IPS DF 6.9 (cell line): Measurements from ENCODE around the gene ALG14.
"Not testable (repeated sequence)": the region's sequence is repeated elsewhere in the genome, so short reads cannot be mapped to it uniquely, and the experiment has no call there.

Experiments used
- DNase-seq: peaks from one replicate; pipeline ENCODE4 v3.0.0-alpha.2; 2013; ENCODE audit warnings: low read depth, low spot score
- H3K27ac ChIP-seq: one replicate; pipeline ENCODE4 v1.5.1; 2013; ENCODE audit warnings: low read length, control low read depth
- H3K27me3 ChIP-seq: 2 replicates; pipeline ENCODE4 v1.6.1; 2013; ENCODE audit warnings: mild to moderate bottlenecking, low read length; ENCODE audit not compliant: control insufficient read depth, insufficient read depth
- H3K36me3 ChIP-seq: 2 replicates; pipeline ENCODE4 v1.6.1; 2013; ENCODE audit warnings: low read length; ENCODE audit not compliant: control insufficient read depth, insufficient read depth
- H3K4me1 ChIP-seq: 2 replicates; pipeline ENCODE4 v1.6.1; 2013; ENCODE audit warnings: low read length; ENCODE audit not compliant: control insufficient read depth, insufficient read depth
- H3K4me3 ChIP-seq: 2 replicates; pipeline ENCODE4 v1.5.1; 2013; ENCODE audit warnings: mild to moderate bottlenecking, low read length
- H3K9me3 ChIP-seq: 2 replicates; pipeline ENCODE4 v1.6.1; 2013; ENCODE audit warnings: low read length, inconsistent platforms; ENCODE audit not compliant: control insufficient read depth, insufficient read depth
- WGBS: extraction: QIAGEN DNeasy Blood & Tissue Kit; methylation state at CpG from one replicate; pipeline ENCODE4 v1.1.7; 2013; ENCODE audit warnings: mixed read lengths, missing lambda C conversion rate; ENCODE audit not compliant: insufficient read length, insufficient coverage; 5-methylcytosine and 5-hydroxymethylcytosine counted together

Gene ALG14

GRCh38 chr1:95111014-95111413 is 38.3 kb upstream of the ALG14 start:
- no peaks in the 10 kb centered on the region for H3K27me3 ChIP-seq
- no peak overlapping the region for H3K4me3 ChIP-seq
- WGBS, result no CpG with 5 or more reads among the region's 1 CpG
- no peak for DNase-seq
- H3K27ac ChIP-seq, result no peak overlapping the region
- H3K36me3 ChIP-seq, result no peaks in the 10 kb centered on the region
- H3K4me1 ChIP-seq, result no peaks in the 10 kb centered on the region
- H3K9me3 ChIP-seq, result no peaks in the 10 kb centered on the region

DNA sequence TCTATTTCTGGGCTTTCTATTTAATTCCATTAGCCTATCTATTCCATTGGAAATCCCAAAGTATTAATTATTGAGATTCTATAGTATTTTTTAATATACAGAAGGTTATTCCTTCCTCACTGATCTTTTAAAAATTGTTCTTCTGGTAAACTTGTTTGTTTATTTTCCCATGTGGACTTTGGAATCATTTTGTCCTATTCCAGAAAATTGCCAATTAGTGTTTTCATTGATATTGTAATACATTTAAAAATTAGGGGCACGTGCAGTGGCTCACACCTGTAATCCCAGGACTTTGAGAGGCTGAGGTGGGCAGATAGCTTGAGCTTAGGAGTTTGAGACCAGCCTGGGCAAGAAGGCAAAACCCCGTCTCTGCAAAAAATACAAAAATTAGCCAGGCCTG is 36.0 kb upstream of the ALG14 start:
- no peaks in the 10 kb centered on the region for H3K4me1 ChIP-seq
- no peak overlapping the region for H3K27ac ChIP-seq
- no peaks in the 10 kb centered on the region for H3K27me3 ChIP-seq
- no peak for DNase-seq
- H3K4me3 ChIP-seq, result no peak overlapping the region
- no peaks in the 10 kb centered on the region for H3K9me3 ChIP-seq
- no CpG with 5 or more reads among the region's 2 CpGs for WGBS
- no peaks in the 10 kb centered on the region for H3K36me3 ChIP-seq

GRCh38 chr1:95098196-95098595 is 25.4 kb upstream of the ALG14 start:
- H3K9me3 ChIP-seq, result no peaks in the 10 kb centered on the region
- WGBS, result no CpG with 5 or more reads among the region's 4 CpGs
- no peaks in the 10 kb centered on the region for H3K27me3 ChIP-seq
- H3K36me3 ChIP-seq, result no peaks in the 10 kb centered on the region
- H3K4me1 ChIP-seq, result no peaks in the 10 kb centered on the region
- H3K27ac ChIP-seq, result no peak overlapping the region
- DNase-seq, result no peak
- no peak overlapping the region for H3K4me3 ChIP-seq

DNA sequence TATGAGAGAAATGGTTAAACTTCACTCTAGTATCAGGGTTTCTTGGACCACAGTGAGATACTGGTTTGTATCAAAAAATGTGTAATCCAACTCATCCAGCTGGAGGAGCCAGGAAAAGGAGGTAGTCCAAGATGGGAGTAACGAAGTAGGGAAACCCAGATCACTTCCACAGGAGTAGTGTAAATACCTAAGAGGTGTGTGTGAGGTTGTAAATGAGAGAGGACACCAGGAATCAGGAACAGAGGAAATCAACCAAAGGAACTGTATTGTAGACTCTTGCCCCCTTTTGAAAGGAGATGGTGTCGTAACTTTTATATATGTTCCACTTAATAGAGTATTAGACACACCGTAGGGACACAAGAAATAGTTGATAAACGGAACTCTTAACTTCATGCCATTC is 24.7 kb upstream of the ALG14 start:
- no peaks in the 10 kb centered on the region for H3K27me3 ChIP-seq
- WGBS, result no CpG with 5 or more reads among the region's 4 CpGs
- no peak for DNase-seq

GRCh38 chr1:95096218-95096841 is 23.6 kb upstream of the ALG14 start:
- DNase-seq, result no peak
- Histone ChIP-seq H3K27ac (no peak overlapping the region), H3K4me3 (no peak overlapping the region), H3K27me3 (no peaks in the 10 kb centered on the region), H3K4me1 (no peaks in the 10 kb centered on the region), H3K9me3 (no peaks in the 10 kb centered on the region), H3K36me3 (no peaks in the 10 kb centered on the region)
- no CpG with 5 or more reads among the region's 6 CpGs for WGBS

More for the DNA sequence above, 24.7 kb upstream of the ALG14 start:
- Histone ChIP-seq H3K4me3 (no peak overlapping the region), H3K4me1 (no peaks in the 10 kb centered on the region), H3K9me3 (no peaks in the 10 kb centered on the region), H3K27ac (no peak overlapping the region), H3K36me3 (no peaks in the 10 kb centered on the region)

DNA sequence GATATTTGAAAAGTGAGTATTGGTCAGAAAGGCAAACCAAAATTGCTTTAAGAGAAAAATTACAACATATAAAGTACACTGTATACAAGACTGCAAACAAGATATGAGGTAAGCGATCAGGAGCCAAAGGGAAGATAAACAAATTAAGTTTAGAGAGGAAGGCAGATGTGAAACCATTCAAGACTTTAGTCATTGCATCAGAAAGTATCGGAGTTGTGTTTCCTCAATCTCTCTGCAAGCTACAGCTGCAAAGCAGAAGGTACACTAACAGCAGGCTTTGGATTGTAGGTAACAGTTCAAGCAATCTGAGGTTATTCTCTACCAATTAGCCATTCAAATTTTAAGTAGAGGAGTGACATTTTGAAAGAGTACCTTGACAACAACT is 23.1 kb upstream of the ALG14 start:
- Histone ChIP-seq H3K4me1 (no peaks in the 10 kb centered on the region), H3K27me3 (no peaks in the 10 kb centered on the region), H3K36me3 (no peaks in the 10 kb centered on the region), H3K9me3 (no peaks in the 10 kb centered on the region), H3K4me3 (no peak overlapping the region), H3K27ac (no peak overlapping the region)
- WGBS, result no CpG with 5 or more reads among the region's 2 CpGs
- DNase-seq, result no peak

GRCh38 chr1:95094923-95095322 is 22.2 kb upstream of the ALG14 start:
- Histone ChIP-seq H3K4me3 (no peak overlapping the region), H3K27ac (no peak overlapping the region), H3K9me3 (no peaks in the 10 kb centered on the region), H3K36me3 (no peaks in the 10 kb centered on the region), H3K27me3 (no peaks in the 10 kb centered on the region), H3K4me1 (no peaks in the 10 kb centered on the region)
- WGBS, result no CpG with 5 or more reads among the region's 2 CpGs
- DNase-seq, result no peak

DNA sequence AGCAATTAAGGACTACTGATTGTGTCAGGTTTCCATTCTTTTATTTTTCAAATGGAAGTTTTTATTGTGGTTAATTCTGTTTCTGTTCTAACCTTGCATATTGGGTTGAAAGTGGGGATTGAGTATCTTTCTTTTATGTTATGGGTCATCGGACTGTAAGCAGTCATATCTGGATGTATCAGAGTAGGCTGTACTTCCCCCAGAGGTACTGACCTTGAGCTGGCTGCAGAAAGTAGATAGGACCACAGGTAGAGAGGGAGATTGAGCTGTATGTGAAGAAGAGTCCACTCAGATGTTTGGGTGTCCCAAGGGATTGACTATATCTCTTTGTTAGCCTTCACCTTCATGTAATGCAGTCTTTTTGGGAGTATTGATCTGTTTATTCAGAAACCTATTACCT is 20.5 kb upstream of the ALG14 start:
- no peak for DNase-seq
- H3K4me1 ChIP-seq, result no peaks in the 10 kb centered on the region
- no peak overlapping the region for H3K27ac ChIP-seq
- no CpG with 5 or more reads among the region's 1 CpG for WGBS
- H3K9me3 ChIP-seq, result no peaks in the 10 kb centered on the region
- H3K36me3 ChIP-seq, result no peaks in the 10 kb centered on the region
- H3K27me3 ChIP-seq, result no peaks in the 10 kb centered on the region
- H3K4me3 ChIP-seq, result no peak overlapping the region

DNA sequence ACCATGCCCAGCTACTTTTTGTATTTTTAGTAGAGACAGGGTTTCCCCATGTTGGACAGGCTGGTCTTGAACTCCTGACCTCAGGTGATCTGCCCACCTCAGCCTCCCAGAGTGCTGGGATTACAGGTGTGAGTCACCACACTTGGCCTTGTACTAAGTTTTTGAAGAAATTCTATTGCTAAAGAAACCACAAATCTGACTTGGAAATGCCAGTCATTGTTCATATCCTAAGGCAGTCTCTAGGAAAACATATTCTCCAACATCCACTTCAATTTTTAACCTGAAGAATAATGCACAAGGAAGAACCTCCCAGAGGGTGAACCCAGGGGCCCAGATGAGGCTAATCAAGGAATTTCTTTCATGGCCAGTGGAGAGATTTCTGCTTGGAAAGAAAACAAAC is 20.1 kb upstream of the ALG14 start:
- not testable (repeated sequence) for DNase-seq, H3K27ac ChIP-seq, H3K4me1 ChIP-seq, H3K9me3 ChIP-seq, H3K36me3 ChIP-seq, H3K4me3 ChIP-seq, H3K27me3 ChIP-seq

- not testable (repeated sequence) for H3K4me1 ChIP-seq, DNase-seq, H3K4me3 ChIP-seq, H3K36me3 ChIP-seq, H3K27ac ChIP-seq, H3K27me3 ChIP-seq, H3K9me3 ChIP-seq
- WGBS, result no CpG with 5 or more reads among the region's 28 CpGs
These were observed 18.5 kb upstream of the ALG14 start for GRCh38 chr1:95091290-95091689.

GRCh38 chr1:95089650-95090287 is 17.0 kb upstream of the ALG14 start:
- Histone ChIP-seq H3K4me3 (no peak overlapping the region), H3K27ac (no peak overlapping the region), H3K36me3 (no peaks in the 10 kb centered on the region), H3K27me3 (no peaks in the 10 kb centered on the region), H3K4me1 (peaks cover 3% of the 10 kb centered on the region; the same call in 1 of the 2 replicates), H3K9me3 (no peaks in the 10 kb centered on the region)
- DNase-seq, result no peak
- WGBS, result no CpG with 5 or more reads among the region's 6 CpGs
